Measurements from ENCODE around the gene GALNT9.

DNA sequence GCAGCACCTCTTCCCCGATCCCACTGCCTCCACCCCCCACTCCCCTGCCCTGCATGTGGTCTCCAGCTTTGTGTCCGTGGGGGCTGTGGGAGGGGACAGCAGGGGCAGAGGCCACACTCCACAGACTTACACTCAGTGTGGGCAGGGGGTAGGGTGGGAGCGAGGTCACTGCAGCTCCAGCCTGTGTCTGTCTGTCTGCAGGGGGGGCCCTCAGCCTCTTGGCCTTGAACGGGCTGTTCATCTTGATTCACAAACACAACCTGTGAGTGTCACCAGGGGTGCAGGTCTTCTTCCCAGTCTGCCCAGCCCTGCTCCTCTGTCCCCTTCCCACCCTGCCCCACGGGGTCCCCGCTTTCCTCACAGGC lies 178.6 kb downstream of the GALNT9 start:
- no peak for TF ChIP-seq CSDC2 (CRISPR knock-in tag; IDR thresholded peaks at IDR 0.05)
- TF ChIP-seq ZFP30 (CRISPR knock-in tag; IDR thresholded peaks at IDR 0.05) = no peak
- TF ChIP-seq GLIS3 (CRISPR knock-in tag; IDR thresholded peaks at IDR 0.05) = no peak
- TF ChIP-seq, protein P1, sequence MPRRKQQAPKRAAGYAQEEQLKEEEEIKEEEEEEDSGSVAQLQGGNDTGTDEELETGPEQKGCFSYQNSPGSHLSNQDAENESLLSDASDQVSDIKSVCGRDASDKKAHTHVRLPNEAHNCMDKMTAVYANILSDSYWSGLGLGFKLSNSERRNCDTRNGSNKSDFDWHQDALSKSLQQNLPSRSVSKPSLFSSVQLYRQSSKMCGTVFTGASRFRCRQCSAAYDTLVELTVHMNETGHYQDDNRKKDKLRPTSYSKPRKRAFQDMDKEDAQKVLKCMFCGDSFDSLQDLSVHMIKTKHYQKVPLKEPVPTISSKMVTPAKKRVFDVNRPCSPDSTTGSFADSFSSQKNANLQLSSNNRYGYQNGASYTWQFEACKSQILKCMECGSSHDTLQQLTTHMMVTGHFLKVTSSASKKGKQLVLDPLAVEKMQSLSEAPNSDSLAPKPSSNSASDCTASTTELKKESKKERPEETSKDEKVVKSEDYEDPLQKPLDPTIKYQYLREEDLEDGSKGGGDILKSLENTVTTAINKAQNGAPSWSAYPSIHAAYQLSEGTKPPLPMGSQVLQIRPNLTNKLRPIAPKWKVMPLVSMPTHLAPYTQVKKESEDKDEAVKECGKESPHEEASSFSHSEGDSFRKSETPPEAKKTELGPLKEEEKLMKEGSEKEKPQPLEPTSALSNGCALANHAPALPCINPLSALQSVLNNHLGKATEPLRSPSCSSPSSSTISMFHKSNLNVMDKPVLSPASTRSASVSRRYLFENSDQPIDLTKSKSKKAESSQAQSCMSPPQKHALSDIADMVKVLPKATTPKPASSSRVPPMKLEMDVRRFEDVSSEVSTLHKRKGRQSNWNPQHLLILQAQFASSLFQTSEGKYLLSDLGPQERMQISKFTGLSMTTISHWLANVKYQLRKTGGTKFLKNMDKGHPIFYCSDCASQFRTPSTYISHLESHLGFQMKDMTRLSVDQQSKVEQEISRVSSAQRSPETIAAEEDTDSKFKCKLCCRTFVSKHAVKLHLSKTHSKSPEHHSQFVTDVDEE (CRISPR knock-in tag; IDR thresholded peaks at IDR 0.05) = no peak
- TF ChIP-seq, protein P2, sequence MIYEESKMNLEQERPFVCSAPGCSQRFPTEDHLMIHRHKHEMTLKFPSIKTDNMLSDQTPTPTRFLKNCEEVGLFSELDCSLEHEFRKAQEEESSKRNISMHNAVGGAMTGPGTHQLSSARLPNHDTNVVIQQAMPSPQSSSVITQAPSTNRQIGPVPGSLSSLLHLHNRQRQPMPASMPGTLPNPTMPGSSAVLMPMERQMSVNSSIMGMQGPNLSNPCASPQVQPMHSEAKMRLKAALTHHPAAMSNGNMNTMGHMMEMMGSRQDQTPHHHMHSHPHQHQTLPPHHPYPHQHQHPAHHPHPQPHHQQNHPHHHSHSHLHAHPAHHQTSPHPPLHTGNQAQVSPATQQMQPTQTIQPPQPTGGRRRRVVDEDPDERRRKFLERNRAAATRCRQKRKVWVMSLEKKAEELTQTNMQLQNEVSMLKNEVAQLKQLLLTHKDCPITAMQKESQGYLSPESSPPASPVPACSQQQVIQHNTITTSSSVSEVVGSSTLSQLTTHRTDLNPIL (CRISPR knock-in tag; IDR thresholded peaks at IDR 0.05; ENCODE audit: low read depth) = no peak
- TF ChIP-seq ZNF8 (CRISPR knock-in tag; IDR thresholded peaks at IDR 0.05) = no peak
- no peak for TF ChIP-seq PPARA (CRISPR knock-in tag; IDR thresholded peaks at IDR 0.05; ENCODE audit: borderline replicate concordance)
- TF ChIP-seq ZNF70 (CRISPR knock-in tag; IDR thresholded peaks at IDR 0.05) = no peak
- TF ChIP-seq TCF4 (CRISPR knock-in tag; IDR thresholded peaks at IDR 0.05; ENCODE audit: borderline replicate concordance) = no peak
